Fibroblast of mammary gland (primary cell): ENCODE data around the gene SF1.

ENCODE experiments used
- DNase-seq: peaks from one replicate; pipeline ENCODE4 v3.0.0-alpha.2; 2010; ENCODE audit warnings: low read depth
- H3K4me3 ChIP-seq: 2 replicates; pipeline ENCODE4 v1.5.1; 2011; ENCODE audit warnings: low read depth, mild to moderate bottlenecking, low read length, moderate library complexity; ENCODE audit not compliant: control insufficient read depth
- CTCF ChIP-seq: conservative IDR thresholded peaks from 2 replicates; pipeline ENCODE4 v1.5.1; 2011; ENCODE audit warnings: low read depth, low read length, inconsistent platforms; ENCODE audit not compliant: control insufficient read depth, insufficient read depth

The SF1 gene

DNA sequence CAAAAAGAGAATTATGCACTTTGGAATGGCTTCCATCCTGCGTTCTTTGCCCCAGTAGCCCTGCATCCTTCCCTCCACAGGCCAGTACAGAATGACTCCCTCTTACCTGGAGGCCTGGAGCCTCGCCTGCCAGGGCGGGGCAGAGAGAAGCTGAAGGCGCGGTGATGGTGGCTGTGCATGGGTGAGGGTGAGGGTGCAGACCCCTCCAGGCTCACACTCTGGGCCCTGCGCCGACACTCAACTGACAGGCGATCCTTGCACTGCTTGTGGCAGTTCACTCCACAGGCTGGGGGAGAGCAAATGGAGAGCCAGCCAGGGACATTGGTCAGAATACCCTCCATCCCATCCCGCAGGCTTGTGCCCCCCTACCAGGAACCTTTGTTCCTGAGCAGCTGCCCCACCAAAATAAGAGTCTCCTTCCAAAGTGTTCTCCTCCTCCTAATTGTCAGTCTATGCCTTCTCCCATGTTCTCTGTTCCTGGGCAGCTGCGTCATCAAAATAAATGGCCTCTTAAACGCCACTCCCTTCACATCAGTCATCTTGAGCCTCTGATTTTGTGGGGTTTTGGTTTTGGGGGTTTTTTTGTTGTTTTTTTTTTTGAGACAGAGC lies 49.5 kb downstream of the SF1 start:
- TF ChIP-seq CTCF: no peak
- DNase-seq: no peak
- no peak overlapping the region for H3K4me3 ChIP-seq

GRCh38 chr11:64726867-64727530 lies 51.3 kb downstream of the SF1 start:
- no peak overlapping the region for H3K4me3 ChIP-seq

GRCh38 chr11:64726211-64726641 lies 52.1 kb downstream of the SF1 start:
- DNase-seq: no peak
- no peak for TF ChIP-seq CTCF
- H3K4me3 ChIP-seq: no peak overlapping the region

More at GRCh38 chr11:64726867-64727530, 51.3 kb downstream of the SF1 start:
- no peak for DNase-seq
- TF ChIP-seq CTCF: no peak

DNA sequence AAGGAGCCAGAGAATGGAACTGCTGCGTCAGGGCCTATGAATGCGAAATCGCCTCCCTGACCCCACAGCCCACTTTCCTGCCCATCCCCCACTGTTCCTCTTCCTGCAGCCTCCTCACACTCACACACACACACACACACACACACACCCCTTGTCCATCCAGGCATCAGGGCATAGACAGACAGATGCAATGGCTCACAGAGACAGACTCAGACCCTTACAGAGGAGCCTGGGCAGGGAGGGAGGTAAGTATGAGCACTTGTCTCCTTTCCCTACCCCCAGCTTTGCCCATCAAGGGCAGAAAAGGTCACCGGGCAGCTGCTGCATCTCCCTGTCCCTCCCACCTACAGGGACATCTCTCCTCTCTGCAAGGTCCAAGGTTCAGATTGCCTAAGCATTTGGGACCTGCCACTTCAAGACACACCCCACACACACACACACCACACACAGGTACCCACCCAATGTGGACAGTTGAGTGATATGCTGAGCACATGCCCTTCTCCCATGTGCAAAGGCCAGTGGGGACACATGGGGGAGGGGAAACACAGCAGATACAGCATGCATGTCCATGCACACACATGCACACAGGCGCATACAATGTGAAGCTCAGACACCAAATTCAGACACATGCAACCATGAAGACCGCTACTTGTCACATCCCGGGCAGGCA lies 53.3 kb downstream of the SF1 start:
- no peak for TF ChIP-seq CTCF
- DNase-seq: no peak
- H3K4me3 ChIP-seq: no peak overlapping the region

GRCh38 chr11:64723907-64724862 lies 54.2 kb downstream of the SF1 start:
- H3K4me3 ChIP-seq: no peak overlapping the region
- DNase-seq: no peak
- no peak for TF ChIP-seq CTCF
